IPS DF 6.9 (cell line): ENCODE measurements around the gene FAM151A.

Experiments
- DNase-seq: peaks from one replicate; pipeline ENCODE4 v3.0.0-alpha.2; 2013; ENCODE audit warnings: low read depth, low spot score
- H3K27ac ChIP-seq: one replicate; pipeline ENCODE4 v1.5.1; 2013; ENCODE audit warnings: low read length, control low read depth
- H3K27me3 ChIP-seq: 2 replicates; pipeline ENCODE4 v1.6.1; 2013; ENCODE audit warnings: mild to moderate bottlenecking, low read length; ENCODE audit not compliant: control insufficient read depth, insufficient read depth
- H3K36me3 ChIP-seq: 2 replicates; pipeline ENCODE4 v1.6.1; 2013; ENCODE audit warnings: low read length; ENCODE audit not compliant: control insufficient read depth, insufficient read depth
- H3K4me1 ChIP-seq: 2 replicates; pipeline ENCODE4 v1.6.1; 2013; ENCODE audit warnings: low read length; ENCODE audit not compliant: control insufficient read depth, insufficient read depth
- H3K4me3 ChIP-seq: 2 replicates; pipeline ENCODE4 v1.5.1; 2013; ENCODE audit warnings: mild to moderate bottlenecking, low read length
- H3K9me3 ChIP-seq: 2 replicates; pipeline ENCODE4 v1.6.1; 2013; ENCODE audit warnings: low read length, inconsistent platforms; ENCODE audit not compliant: control insufficient read depth, insufficient read depth
- WGBS: extraction: QIAGEN DNeasy Blood & Tissue Kit; methylation state at CpG from one replicate; pipeline ENCODE4 v1.1.7; 2013; ENCODE audit warnings: mixed read lengths, missing lambda C conversion rate; ENCODE audit not compliant: insufficient read length, insufficient coverage; 5-methylcytosine and 5-hydroxymethylcytosine counted together

FAM151A gene

GRCh38 chr1:54577612-54578011, 45.7 kb downstream of the FAM151A start:
- DNase-seq, result no peak
- no peaks in the 10 kb centered on the region for H3K36me3 ChIP-seq
- WGBS, result no CpG with 5 or more reads among the region's 6 CpGs

GRCh38 chr1:54575605-54576290, 47.6 kb downstream of the FAM151A start:
- Histone ChIP-seq H3K9me3 (no peaks in the 10 kb centered on the region), H3K27me3 (no peaks in the 10 kb centered on the region), H3K4me1 (peaks cover 15% of the 10 kb centered on the region), H3K4me3 (no peak overlapping the region), H3K36me3 (no peaks in the 10 kb centered on the region), H3K27ac (no peak overlapping the region)
- no CpG with 5 or more reads among the region's 8 CpGs for WGBS
- no peak for DNase-seq

More at GRCh38 chr1:54577612-54578011, 45.7 kb downstream of the FAM151A start:
- Histone ChIP-seq H3K9me3 (no peaks in the 10 kb centered on the region), H3K4me1 (peaks cover 15% of the 10 kb centered on the region), H3K27me3 (no peaks in the 10 kb centered on the region), H3K27ac (no peak overlapping the region), H3K4me3 (no peak overlapping the region)

- no peak for DNase-seq
- no CpG with 5 or more reads among the region's 3 CpGs for WGBS
Measured at GRCh38 chr1:54575161-54575560, 48.2 kb downstream of the FAM151A start.

GRCh38 chr1:54574158-54574778, 49.1 kb downstream of the FAM151A start:
- H3K4me3 ChIP-seq, result no peak overlapping the region

More at GRCh38 chr1:54575161-54575560, 48.2 kb downstream of the FAM151A start:
- Histone ChIP-seq H3K9me3 (no peaks in the 10 kb centered on the region), H3K4me1 (peaks cover 16% of the 10 kb centered on the region), H3K27ac (no peak overlapping the region), H3K27me3 (no peaks in the 10 kb centered on the region), H3K4me3 (no peak overlapping the region), H3K36me3 (no peaks in the 10 kb centered on the region)

GRCh38 chr1:54572542-54572850, 50.8 kb downstream of the FAM151A start:
- H3K4me3 ChIP-seq, result no peak overlapping the region
- H3K27ac ChIP-seq, result no peak overlapping the region
- no peaks in the 10 kb centered on the region for H3K36me3 ChIP-seq
- no peaks in the 10 kb centered on the region for H3K27me3 ChIP-seq
- DNase-seq, result no peak
- no peaks in the 10 kb centered on the region for H3K9me3 ChIP-seq
- no CpG with 5 or more reads among the region's 3 CpGs for WGBS
- H3K4me1 ChIP-seq, result peaks cover 20% of the 10 kb centered on the region

More at GRCh38 chr1:54574158-54574778, 49.1 kb downstream of the FAM151A start:
- Histone ChIP-seq H3K36me3 (no peaks in the 10 kb centered on the region), H3K27me3 (no peaks in the 10 kb centered on the region), H3K4me1 (peaks cover 20% of the 10 kb centered on the region), H3K9me3 (no peaks in the 10 kb centered on the region), H3K27ac (no peak overlapping the region)
- WGBS, result no CpG with 5 or more reads among the region's 12 CpGs
- no peak for DNase-seq

GRCh38 chr1:54571803-54572541, 51.4 kb downstream of the FAM151A start:
- no CpG with 5 or more reads among the region's 8 CpGs for WGBS
- no peaks in the 10 kb centered on the region for H3K9me3 ChIP-seq
- no peaks in the 10 kb centered on the region for H3K27me3 ChIP-seq
- DNase-seq, result no peak
- no peak overlapping the region for H3K4me3 ChIP-seq
- no peak overlapping the region for H3K27ac ChIP-seq
- H3K4me1 ChIP-seq, result peaks cover 20% of the 10 kb centered on the region
- no peaks in the 10 kb centered on the region for H3K36me3 ChIP-seq

- H3K4me1 ChIP-seq, result peaks cover 20% of the 10 kb centered on the region
- no peak overlapping the region for H3K27ac ChIP-seq
- no peaks in the 10 kb centered on the region for H3K27me3 ChIP-seq
- H3K9me3 ChIP-seq, result no peaks in the 10 kb centered on the region
- H3K4me3 ChIP-seq, result no peak overlapping the region
- no peak for DNase-seq
- WGBS, result no CpG with 5 or more reads among the region's 3 CpGs
- H3K36me3 ChIP-seq, result no peaks in the 10 kb centered on the region
Measured at GRCh38 chr1:54571326-54571725, 52.0 kb downstream of the FAM151A start.

- H3K4me1 ChIP-seq, result peaks cover 15% of the 10 kb centered on the region
- H3K27me3 ChIP-seq, result no peaks in the 10 kb centered on the region
- DNase-seq, result no peak
- H3K4me3 ChIP-seq, result no peak overlapping the region
- no CpG with 5 or more reads among the region's 5 CpGs for WGBS
- no peaks in the 10 kb centered on the region for H3K36me3 ChIP-seq
- H3K27ac ChIP-seq, result no peak overlapping the region
- H3K9me3 ChIP-seq, result no peaks in the 10 kb centered on the region
Measured at GRCh38 chr1:54570161-54570560, 53.2 kb downstream of the FAM151A start.

GRCh38 chr1:54569339-54569738, 54.0 kb downstream of the FAM151A start:
- no peaks in the 10 kb centered on the region for H3K36me3 ChIP-seq
- H3K4me1 ChIP-seq, result peaks cover 12% of the 10 kb centered on the region
- H3K9me3 ChIP-seq, result no peaks in the 10 kb centered on the region
- no peaks in the 10 kb centered on the region for H3K27me3 ChIP-seq
- no peak for DNase-seq
- no peak overlapping the region for H3K4me3 ChIP-seq
- WGBS, result no CpG with 5 or more reads among the region's 4 CpGs
- no peak overlapping the region for H3K27ac ChIP-seq

- Histone ChIP-seq H3K4me3 (no peak overlapping the region), H3K9me3 (no peaks in the 10 kb centered on the region), H3K4me1 (peaks cover 12% of the 10 kb centered on the region), H3K36me3 (no peaks in the 10 kb centered on the region), H3K27me3 (no peaks in the 10 kb centered on the region), H3K27ac (no peak overlapping the region)
- no peak for DNase-seq
- WGBS, result no CpG with 5 or more reads among the region's 5 CpGs
Measured at GRCh38 chr1:54567961-54568360, 55.4 kb downstream of the FAM151A start.
